ENCODE data around the gene MAML2. TPM values are rescaled to one million over a fixed set of nuclear protein-coding genes. Genes with fewer than 3 reads are reported as not detected.

MAML2 gene
- total and polyA plus RNA-seq, 9 of the 15 experiments (the other 6 are each of a cell fraction or from before 2014, with no cell fraction given), result 0.79 to 6.8 (median 4.8) TPM

- TF ChIP-seq ATF3 (IDR thresholded peaks at IDR 0.05), result peak; percentile 86
- TF ChIP-seq ATF3 (CRISPR knock-in tag; conservative IDR thresholded peaks at IDR 0.05), result no peak
- no peak for TF ChIP-seq NR2F6 (CRISPR knock-in tag; IDR thresholded peaks at IDR 0.05)
- no peak for TF ChIP-seq ZNF277 (CRISPR knock-in tag; IDR thresholded peaks at IDR 0.05; ENCODE audit: borderline replicate concordance)
- TF ChIP-seq CHD2 (IDR thresholded peaks at IDR 0.05; ENCODE audit: low read depth, low read length), result no peak
- TF ChIP-seq ZNF311 (CRISPR knock-in tag; IDR thresholded peaks at IDR 0.05), result no peak
- TF ChIP-seq TOE1 (IDR thresholded peaks at IDR 0.05; ENCODE audit: borderline replicate concordance), result no peak
- no peak for TF ChIP-seq TOE1 (CRISPR knock-in tag; IDR thresholded peaks at IDR 0.05; ENCODE audit: borderline replicate concordance, low read depth)
- no peak for TF ChIP-seq GTF2B (IDR thresholded peaks at IDR 0.05; ENCODE audit: extremely low read depth, insufficient read length)
- no peak for TF ChIP-seq MCM5 (IDR thresholded peaks at IDR 0.05; ENCODE audit: low read depth)
- peak; percentile 88 for TF ChIP-seq MAFK (IDR thresholded peaks at IDR 0.05; ENCODE audit: low read length)
- TF ChIP-seq RAD51 (IDR thresholded peaks at IDR 0.05; ENCODE audit: borderline replicate concordance, low read depth), result no peak
- no peak for TF ChIP-seq HNRNPLL (IDR thresholded peaks at IDR 0.05; ENCODE audit: low read depth, low read length, poor library complexity, severe bottlenecking)
- no peak for TF ChIP-seq STAT6 (CRISPR knock-in tag; IDR thresholded peaks at IDR 0.05)
- 0 out of 2 replicates have a peak, but pooled peaks have one; percentile 4 for TF ChIP-seq TEAD4 (IDR thresholded peaks at IDR 0.05; ENCODE audit: low read length)
- no peak for TF ChIP-seq TEAD4 (CRISPR knock-in tag; IDR thresholded peaks at IDR 0.05; ENCODE audit: borderline replicate concordance)
- TF ChIP-seq MAZ (CRISPR knock-in tag; conservative IDR thresholded peaks at IDR 0.05 in 1 of 2, IDR thresholded peaks at IDR 0.05 in 1 of 2), result no peak
- 0 out of 2 replicates have a peak, but pooled peaks have one; percentile 14 for TF ChIP-seq ZNF518B (CRISPR knock-in tag; IDR thresholded peaks at IDR 0.05)
- peak; percentile 61; the same call in 1 of the 2 replicates for TF ChIP-seq DPF2 (IDR thresholded peaks at IDR 0.05)
- TF ChIP-seq ZNF184 (CRISPR knock-in tag; IDR thresholded peaks at IDR 0.05), result no peak
These were observed 357.7 kb downstream of the MAML2 start (continued) for GRCh38 chr11:95985174-95985808.

Measured in K562 (cell line).